Hippocampal formation (tissue), 2 donors: ENCODE data around the gene MPEG1.
A peak's percentile ranks its signal among the peaks of the same experiment; 100 is the strongest.

Experiments used
- DNase-seq, 2 donors: peaks; one replicate each; lab custom pipeline; 2025; lab: John Stamatoyannopoulos, UW

MPEG1 gene

DNA sequence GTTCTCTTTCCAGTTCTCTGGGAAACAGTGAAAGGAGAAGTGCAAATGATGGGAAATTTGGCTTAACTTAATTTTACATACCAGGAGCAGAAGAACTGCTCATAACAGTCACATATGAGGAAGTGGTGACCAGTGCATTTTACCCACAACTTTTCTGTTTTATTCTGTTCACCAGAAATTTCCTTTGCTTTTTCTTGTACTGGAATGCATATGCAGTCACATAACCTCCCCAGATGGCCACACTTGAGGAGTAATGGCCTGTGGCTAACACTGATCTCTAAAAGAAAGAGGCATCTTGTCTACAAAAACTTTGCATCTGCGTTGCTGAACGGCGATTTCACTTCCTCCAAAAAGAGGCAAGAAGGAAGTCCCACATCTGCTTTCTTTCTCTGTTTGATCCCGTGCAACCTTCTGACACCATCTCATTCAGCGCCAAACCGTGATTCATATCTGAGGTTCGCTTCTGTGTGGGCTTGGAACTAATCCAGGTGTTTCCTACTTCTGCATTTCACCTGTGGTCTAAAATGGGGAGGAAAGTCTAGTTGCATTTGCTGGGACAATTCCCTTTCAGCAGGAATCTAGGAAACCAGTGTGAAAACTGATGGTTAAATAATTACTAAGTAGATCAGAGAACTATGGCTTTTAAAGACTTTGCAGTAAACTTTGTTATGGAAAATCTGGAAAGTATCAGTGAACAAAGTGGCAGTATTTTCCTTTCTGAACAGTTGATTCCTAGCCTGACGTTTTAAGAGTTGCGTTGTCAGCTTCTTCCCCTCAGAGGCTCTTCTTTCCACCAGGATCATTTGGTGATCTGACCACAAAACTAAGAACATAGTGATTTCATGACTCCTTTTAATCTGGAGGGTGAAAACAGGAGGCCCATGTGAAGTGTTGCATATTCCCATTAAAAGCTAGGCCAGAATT lies 4.2 kb upstream of the MPEG1 start:
- no peak for DNase-seq

DNA sequence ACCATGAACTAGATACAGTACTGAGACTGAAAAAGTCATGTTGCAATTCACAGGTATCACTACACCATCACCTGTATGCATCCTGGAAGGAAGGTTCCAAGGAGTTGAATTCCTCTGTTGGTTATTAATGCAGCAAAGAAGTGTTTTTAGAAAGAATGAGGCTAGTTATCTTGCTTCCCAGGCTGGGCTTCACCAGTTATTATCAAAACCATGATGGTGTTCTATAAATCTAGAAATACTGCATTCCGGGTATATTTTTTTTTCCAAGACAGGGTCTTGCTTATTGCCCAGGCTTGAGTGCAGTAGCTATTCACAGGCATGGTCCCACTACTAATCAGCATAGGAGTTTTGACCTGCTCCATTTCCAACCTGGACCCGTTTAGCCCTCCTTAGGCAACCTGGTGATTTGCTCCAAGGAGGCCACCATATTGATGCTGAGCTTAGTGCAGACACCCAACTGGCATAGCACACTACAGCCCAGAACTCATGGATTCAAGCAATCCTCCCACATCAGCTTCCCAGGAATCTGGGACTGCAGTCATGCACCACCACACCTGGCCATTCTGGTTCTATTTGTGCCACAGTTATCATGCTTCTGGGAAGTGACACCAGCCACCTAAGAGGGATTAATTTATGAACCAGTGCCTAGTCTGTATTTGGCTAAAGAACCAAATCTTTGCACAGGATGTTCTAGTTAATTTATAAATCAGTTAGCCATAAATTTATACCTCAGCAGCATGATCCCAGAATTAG lies 1.6 kb upstream of the MPEG1 start:
- no peak for DNase-seq

DNA sequence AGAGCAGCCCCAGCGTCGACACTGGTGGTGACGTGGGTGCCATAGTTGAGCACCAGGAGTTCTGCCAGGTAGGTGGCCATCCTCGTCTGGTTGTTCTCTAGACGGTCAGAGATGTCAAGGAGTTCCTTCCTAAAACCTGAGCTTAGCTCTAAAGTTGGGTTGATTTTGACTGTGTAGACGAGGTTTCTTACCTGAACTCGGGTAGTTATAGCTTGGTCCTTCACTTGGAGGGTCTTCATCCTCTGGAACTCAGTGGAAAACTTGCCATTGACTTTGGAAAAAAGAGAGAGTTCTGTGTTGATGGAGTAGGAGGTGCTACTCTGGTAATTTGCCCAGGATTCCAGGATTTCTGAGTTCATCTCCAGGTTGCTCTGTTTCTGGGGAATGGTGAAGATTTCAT lies 505 bp downstream of the MPEG1 start:
- no peak for DNase-seq

DNA sequence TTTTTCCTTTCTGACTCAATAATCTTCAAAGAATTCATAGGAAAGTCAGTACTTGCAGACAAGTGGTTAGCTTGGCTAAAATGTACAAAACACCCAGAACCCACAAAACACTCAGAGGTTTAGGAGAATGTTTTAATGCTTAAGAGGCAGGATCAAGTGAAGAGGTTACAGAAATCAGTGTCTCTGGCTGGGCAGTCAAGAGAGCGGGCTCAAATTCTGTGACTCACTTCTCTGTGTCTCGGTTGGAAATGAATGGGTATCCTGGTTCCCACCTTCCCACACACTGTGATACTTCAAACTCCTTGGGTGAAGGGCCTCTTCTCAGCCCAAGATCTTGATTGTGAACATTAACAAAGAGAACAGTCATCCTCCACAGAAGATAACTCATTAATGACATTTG lies 3.8 kb downstream of the MPEG1 start:
- no peak for DNase-seq

DNA sequence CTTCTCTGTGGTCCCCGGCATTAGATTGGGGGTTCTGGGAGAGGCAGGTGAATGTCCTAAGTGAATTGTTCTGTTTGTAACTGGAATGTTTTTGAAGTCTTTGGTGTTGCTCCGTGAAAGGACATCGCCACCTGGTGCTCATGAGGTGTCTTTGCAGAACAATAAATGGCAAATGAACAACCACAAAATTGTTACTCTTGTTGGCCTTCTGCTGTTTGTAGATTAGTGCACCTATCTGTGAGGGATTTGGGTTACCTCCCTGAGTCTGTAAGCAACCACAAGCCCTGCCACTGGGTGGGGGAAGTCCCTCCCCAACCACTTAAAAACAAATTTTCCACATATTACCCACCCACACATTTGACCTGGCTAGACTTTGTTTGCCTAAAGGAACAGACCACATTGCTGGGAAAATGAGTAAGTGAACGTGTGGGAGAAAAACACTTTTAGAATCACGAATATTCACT lies 4.7 kb downstream of the MPEG1 start:
- peak; percentile 43 to 75 for DNase-seq

- peak; percentile 22 to 34 for DNase-seq
Measured at GRCh38 chr11:59206635-59207034, 6.1 kb downstream of the MPEG1 start.

DNA sequence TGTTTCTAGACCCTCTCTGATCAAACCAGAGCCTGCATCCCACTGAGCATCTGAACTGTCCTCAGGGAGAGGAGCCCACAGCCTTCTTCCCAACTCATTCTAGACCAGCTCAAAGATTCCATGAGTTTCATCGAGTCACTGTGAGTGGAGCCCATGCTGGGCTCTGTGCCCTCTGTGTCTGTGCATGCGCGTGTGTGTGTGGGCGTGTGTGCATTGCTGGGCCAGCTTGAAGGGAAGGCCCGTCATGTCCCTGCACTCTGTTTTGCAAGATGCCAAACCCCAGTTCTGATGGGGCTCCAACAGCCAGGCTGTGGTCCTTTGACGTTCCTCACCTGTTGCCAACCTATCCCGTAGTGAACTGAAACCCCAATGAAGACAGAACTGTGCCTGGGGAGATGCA lies 7.1 kb downstream of the MPEG1 start:
- DNase-seq = no peak

GRCh38 chr11:59204746-59205145 lies 8.0 kb downstream of the MPEG1 start:
- no peak for DNase-seq

DNA sequence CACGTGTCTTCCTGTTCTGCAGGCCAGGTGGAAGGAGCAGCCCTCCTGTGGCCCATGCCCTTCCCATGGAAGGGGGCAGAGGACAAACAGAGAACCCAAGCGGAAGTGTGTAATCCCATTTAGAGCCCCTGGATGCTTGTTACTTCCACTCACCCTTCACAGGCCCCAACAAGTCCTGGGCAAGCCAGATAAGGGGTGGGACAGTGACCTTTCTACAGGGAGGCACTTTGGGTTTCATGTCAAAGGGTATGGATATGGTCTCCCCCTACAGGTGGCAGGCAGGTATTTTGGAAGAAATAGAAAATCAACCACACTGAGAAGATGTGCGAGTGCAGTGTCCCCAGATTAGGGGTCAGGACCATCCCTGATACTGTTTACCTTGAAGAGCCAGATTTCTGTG lies 11.4 kb downstream of the MPEG1 start:
- no peak for DNase-seq

GRCh38 chr11:59200423-59200746 lies 12.3 kb downstream of the MPEG1 start:
- DNase-seq = no peak

DNA sequence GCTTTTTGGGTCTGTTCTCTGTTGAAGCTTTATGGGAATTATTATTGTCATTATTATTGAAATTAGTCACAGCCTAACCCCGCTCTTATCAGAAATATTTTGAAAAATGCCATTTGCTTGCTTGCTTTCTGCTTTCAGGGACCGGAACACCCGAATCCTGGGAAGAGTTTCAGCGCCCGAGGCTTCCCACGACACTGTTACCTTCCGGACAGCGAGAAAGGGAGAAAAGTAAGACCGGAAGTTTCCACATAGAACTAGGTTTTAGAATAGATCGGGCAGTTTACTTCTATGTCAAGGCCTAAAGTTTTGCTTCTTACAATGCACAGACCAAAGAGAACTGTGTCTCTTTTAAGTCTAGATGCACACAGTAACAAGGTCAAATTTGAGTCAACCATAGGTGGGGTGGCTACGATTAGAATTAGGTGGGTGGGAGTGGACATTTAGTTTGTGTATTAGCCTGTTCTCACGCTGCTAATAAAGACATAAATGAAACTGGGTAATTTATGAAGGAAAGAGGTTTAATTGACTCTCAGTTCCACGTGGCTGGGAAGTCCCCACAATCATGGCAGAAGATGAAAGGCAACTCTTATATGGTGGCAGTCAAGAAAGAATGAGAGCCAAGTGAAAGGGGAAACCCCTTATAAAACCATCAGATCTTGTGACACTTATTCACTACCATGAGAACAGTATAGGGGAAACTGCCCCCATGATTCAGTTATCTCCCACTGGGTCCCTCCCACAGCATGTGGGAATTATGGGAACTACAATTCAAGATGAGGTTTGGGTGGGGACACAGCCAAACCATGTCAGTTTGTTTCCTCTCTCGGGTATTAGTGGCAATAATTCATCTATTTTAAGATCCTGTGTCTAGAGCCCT lies 12.9 kb downstream of the MPEG1 start:
- DNase-seq = no peak

DNA sequence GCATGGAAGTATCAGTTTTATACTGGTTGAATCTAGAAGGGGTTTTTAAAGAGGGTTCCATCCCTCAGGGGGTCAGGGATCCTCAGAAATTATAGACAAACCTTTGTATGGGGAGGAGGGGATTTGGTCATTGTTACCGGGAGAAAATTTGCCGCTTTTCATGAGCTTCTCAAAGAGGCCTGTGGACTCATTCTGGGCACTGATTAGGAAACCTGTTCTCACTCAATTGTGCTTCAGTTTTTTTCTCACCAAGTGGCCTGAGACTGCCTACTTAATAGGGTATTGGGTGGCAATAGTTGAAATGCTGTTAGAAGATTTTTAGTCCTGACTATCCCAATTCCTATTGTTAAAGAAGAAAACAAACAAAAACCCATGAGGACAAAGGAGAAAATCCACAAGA lies 14.0 kb downstream of the MPEG1 start:
- DNase-seq = no peak

DNA sequence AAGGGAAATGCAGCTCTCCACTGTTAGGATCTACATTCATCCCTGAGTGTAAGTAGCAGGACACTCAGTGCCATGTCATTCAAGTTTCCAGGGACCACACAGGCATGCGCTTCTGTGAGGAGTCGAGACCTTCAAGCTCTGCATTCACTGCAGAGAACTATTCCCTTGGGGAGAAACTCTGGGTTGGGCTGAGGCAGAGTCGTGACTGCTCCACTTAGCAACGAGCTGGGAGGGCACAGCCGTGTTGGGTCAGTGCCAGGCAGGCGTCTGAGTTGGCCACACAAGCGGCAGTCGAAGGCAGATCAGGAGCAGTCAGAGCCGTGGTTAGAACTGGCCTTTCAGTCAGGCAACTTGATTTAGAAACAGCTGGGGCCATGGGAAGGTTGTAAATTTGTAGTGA lies 14.7 kb downstream of the MPEG1 start:
- peak; percentile 70 to 78 for DNase-seq

GRCh38 chr11:59196777-59197176 lies 15.9 kb downstream of the MPEG1 start:
- DNase-seq = no peak

- no peak for DNase-seq
Measured at GRCh38 chr11:59195586-59195985, 17.1 kb downstream of the MPEG1 start.

DNA sequence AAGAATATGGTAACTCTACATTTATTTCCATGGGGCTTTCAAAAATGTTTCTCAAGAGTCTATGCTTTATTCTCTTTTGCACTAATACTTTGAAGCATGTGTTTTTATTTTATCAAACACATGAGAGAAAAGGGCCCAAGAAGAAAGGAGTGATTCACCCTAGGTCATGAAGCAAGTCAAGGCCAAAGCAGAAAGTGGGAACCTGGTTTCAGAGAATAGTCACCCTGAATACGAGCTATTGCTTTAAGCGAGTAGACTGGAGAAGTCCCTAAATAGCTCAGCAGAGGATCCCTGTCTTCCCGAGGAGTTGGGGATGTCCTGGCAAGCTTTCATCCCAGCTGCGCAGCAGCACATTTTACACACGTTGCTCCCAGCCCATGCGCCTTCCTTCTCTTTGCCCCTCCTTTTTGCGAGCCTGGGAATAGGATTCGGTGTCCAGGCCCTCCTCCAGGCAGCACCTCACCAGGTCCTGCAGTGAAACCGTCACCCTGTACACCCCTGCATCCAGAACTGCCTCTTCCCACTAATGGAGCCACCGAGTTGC lies 19.1 kb downstream of the MPEG1 start:
- no peak for DNase-seq

- no peak for DNase-seq
Measured at GRCh38 chr11:59192446-59193020, 20.2 kb downstream of the MPEG1 start.

GRCh38 chr11:59191890-59192289 lies 20.8 kb downstream of the MPEG1 start:
- DNase-seq = no peak

GRCh38 chr11:59191095-59191494 lies 21.6 kb downstream of the MPEG1 start:
- DNase-seq = no peak

GRCh38 chr11:59189986-59190385 lies 22.7 kb downstream of the MPEG1 start:
- DNase-seq = no peak

DNA sequence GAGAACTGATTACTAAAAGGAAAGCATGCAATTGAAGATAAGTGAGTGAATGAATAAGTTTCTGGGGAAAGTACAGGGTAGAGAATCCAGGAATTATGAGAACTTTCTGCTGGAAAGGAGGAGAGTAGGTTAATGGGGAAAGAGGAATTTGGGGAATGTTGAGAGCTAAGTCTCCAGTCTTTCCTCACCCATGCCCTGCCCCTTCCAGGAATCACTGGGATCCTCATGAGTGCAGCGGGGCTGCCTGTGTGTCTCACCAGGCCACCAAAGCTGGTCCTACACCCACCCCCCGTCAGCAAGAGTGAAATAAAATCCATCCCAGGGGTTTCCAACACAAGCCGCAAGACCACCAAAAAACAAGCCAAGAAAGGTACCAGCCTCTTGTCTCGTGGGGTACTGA lies 23.8 kb downstream of the MPEG1 start:
- no peak for DNase-seq

- DNase-seq = no peak
Measured at GRCh38 chr11:59187587-59187986, 25.1 kb downstream of the MPEG1 start.
